ENCODE measurements around the gene FOXQ1. TPM values are rescaled to one million over a fixed set of nuclear protein-coding genes. Genes with fewer than 3 reads are reported as not detected.
"Not testable (repeated sequence)": the region's sequence is repeated elsewhere in the genome, so short reads cannot be mapped to it uniquely, and the experiment has no call there.

FOXQ1 gene
- total RNA-seq, 1 donor from 2014 or later = not detected

GRCh38 chr6:1355068-1355467 is 43.2 kb downstream of the FOXQ1 start:
- intact Hi-C loops (cut with micrococcal nuclease) = not testable (repeated sequence)

GRCh38 chr6:1361717-1362116 is 49.8 kb downstream of the FOXQ1 start:
- intact Hi-C loops (cut with micrococcal nuclease) = loop anchor here (5.0 kb wide), 1 partner anchor 36 kb away; no protein-coding TSS in a partner anchor

DNA sequence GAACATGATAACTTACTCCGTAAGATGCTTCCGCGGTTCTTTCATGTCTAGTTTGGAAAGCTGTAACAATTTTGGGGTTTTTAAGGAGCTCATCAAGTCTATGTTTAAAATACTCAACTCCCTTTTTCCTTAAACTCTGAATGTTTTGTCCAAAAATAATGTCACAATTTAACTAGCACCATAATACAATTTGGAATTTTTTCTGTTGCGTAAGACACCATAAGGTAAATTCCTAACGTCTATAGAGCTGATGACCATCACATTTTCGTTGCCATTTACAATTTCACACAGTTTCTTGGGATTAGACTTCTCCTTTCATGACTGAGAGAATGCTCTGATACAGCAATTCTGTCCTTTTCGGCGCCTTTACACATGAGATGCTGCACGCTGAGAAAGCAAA is 50.7 kb downstream of the FOXQ1 start:
- intact Hi-C loops (cut with micrococcal nuclease) = loop anchor here (5.0 kb wide), 1 partner anchor 35 kb away; no protein-coding TSS in a partner anchor

- intact Hi-C loops (cut with micrococcal nuclease) = loop anchor here (5.0 kb wide), 1 partner anchor 34 kb away; no protein-coding TSS in a partner anchor
These were observed 51.4 kb downstream of the FOXQ1 start for GRCh38 chr6:1363298-1363697.

DNA sequence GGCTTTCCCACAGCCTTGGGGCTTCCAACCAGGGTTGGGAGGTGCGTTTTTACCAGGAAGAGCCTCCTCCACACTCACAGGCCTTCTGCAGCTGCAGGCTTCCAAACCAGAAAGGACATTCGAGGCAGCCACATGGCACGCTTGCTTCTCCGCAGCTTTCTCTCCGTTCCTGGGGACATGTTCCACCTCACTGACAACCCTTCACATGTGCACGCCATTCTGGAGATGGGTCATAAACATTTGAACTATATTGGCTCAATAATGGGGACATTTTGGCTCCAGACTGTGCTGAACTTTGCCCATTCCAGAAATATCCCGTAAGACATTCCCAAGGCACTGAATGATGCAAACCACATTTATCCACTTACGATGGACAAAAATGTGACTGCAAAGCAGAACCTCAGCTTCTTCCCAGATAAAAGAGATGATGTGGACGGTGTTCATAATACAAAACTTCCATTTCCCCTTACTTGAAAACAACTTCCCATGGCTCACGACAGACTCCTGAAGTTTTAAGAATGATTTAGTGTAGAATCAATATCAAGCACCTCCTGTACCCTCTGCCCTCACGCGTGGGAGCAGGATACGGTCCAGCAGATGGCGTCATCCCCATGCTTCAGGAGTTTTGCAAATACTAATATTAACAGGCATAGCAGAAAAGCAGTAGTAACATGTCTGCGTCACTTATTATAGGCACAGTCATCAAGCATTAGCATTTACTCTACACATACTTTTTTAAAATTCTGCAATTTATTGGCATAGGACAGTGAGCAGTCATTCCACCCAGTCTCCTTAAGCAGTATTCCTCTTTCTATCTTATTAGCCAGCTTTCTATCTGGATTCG is 52.1 kb downstream of the FOXQ1 start:
- intact Hi-C loops (cut with micrococcal nuclease) = loop anchor here (5.0 kb wide), 1 partner anchor 33 kb away; no protein-coding TSS in a partner anchor

Other genes starting within 250 kb of the FOXQ1 start
- not detected in 2 replicates for gene FOXF2, start 77.5 kb downstream of the FOXQ1 start, total RNA-seq